GM18861 (cell line): ENCODE measurements around the gene LUC7L.
"Not testable (repeated sequence)": the region's sequence is repeated elsewhere in the genome, so short reads cannot be mapped to it uniquely, and the experiment has no call there.

Experiments used
- ATAC-seq: cut with Tn5 transposase; IDR thresholded peaks from one replicate; pipeline ENCODE4 v1.9.1; 2021; ENCODE audit not compliant: unreplicated experiment

The LUC7L gene

GRCh38 chr16:180681-181564, 48.3 kb downstream of the LUC7L start:
- no peak for ATAC-seq

DNA sequence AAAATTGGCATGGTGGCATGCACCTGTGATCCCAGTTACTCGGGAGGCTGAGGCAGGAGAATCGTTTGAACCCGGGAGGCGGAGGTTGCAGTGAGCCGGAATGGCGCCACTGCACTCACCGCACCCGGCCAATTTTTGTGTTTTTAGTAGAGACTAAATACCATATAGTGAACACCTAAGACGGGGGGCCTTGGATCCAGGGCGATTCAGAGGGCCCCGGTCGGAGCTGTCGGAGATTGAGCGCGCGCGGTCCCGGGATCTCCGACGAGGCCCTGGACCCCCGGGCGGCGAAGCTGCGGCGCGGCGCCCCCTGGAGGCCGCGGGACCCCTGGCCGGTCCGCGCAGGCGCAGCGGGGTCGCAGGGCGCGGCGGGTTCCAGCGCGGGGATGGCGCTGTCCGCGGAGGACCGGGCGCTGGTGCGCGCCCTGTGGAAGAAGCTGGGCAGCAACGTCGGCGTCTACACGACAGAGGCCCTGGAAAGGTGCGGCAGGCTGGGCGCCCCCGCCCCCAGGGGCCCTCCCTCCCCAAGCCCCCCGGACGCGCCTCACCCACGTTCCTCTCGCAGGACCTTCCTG, 49.1 kb downstream of the LUC7L start, which contains the start of gene HBQ1:
HBQ1 (plus strand) TSS at position 359 of the 575 bp plus-strand sequence; CDS start at position 387, 28 bp downstream.
- no peak for ATAC-seq

- no peak for ATAC-seq
Observed at GRCh38 chr16:179211-180092, 49.8 kb downstream of the LUC7L start.

DNA sequence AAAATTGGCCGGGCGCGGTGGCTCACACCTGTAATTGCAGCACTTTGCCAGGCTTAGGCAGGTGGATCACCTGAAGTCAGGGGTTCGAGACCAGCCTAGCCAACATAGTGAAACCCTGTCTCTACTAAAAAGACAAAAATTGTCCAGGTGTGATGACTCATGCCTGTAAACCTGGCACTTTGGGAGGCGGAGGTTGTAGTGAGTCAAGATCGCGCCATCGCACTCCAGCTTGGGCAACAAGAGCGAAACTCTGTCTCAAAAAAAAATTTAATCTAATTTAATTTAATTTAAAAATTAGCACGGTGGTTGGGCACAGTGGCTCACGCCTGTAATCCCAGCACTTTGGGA, 50.6 kb downstream of the LUC7L start:
- no peak for ATAC-seq

DNA sequence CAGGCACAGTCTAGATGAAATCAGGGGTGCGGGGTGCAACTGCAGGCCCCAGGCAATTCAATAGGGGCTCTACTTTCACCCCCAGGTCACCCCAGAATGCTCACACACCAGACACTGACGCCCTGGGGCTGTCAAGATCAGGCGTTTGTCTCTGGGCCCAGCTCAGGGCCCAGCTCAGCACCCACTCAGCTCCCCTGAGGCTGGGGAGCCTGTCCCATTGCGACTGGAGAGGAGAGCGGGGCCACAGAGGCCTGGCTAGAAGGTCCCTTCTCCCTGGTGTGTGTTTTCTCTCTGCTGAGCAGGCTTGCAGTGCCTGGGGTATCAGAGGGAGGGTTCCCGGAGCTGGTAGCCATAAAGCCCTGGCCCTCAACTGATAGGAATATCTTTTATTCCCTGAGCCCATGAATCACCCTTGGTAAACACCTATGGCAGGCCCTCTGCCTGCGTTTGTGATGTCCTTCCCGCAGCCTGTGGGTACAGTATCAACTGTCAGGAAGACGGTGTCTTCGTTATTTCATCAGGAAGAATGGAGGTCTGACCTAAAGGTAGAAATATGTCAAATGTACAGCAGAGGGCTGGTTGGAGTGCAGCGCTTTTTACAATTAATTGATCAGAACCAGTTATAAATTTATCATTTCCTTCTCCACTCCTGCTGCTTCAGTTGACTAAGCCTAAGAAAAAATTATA, 51.1 kb downstream of the LUC7L start:
- ATAC-seq = no peak

- no peak for ATAC-seq
Observed at GRCh38 chr16:177394-177822, 51.8 kb downstream of the LUC7L start.

GRCh38 chr16:176477-177382, 52.5 kb downstream of the LUC7L start, which contains the start of gene HBA1:
Gene HBA1, plus strand, starts transcription at chr16:176680. Its CDS starts 37 bp downstream, at chr16:176717.
- ATAC-seq = not testable (repeated sequence)

GRCh38 chr16:176006-176405, 53.2 kb downstream of the LUC7L start:
- ATAC-seq = not testable (repeated sequence)

DNA sequence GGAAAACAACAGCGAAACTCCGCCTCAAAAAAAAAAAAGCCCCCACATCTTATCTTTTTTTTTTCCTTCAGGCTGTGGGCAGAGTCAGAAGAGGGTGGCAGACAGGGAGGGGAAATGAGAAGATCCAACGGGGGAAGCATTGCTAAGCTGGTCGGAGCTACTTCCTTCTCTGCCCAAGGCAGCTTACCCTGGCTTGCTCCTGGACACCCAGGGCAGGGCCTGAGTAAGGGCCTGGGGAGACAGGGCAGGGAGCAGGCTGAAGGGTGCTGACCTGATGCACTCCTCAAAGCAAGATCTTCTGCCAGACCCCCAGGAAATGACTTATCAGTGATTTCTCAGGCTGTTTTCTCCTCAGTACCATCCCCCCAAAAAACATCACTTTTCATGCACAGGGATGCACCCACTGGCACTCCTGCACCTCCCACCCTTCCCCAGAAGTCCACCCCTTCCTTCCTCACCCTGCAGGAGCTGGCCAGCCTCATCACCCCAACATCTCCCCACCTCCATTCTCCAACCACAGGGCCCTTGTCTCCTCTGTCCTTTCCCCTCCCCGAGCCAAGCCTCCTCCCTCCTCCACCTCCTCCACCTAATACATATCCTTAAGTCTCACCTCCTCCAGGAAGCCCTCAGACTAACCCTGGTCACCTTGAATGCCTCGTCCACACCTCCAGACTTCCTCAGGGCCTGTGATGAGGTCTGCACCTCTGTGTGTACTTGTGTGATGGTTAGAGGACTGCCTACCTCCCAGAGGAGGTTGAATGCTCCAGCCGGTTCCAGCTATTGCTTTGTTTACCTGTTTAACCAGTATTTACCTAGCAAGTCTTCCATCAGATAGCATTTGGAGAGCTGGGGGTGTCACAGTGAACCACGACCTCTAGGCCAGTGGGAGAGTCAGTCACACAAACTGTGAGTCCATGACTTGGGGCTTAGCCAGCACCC, 54.0 kb downstream of the LUC7L start:
- no peak for ATAC-seq

GRCh38 chr16:173928-174769, 55.1 kb downstream of the LUC7L start:
- ATAC-seq = not testable (repeated sequence)

- ATAC-seq = not testable (repeated sequence)
Observed at GRCh38 chr16:173211-173854, 55.9 kb downstream of the LUC7L start.

DNA sequence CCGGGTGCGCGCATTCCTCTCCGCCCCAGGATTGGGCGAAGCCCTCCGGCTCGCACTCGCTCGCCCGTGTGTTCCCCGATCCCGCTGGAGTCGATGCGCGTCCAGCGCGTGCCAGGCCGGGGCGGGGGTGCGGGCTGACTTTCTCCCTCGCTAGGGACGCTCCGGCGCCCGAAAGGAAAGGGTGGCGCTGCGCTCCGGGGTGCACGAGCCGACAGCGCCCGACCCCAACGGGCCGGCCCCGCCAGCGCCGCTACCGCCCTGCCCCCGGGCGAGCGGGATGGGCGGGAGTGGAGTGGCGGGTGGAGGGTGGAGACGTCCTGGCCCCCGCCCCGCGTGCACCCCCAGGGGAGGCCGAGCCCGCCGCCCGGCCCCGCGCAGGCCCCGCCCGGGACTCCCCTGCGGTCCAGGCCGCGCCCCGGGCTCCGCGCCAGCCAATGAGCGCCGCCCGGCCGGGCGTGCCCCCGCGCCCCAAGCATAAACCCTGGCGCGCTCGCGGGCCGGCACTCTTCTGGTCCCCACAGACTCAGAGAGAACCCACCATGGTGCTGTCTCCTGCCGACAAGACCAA, 56.8 kb downstream of the LUC7L start, which contains the start of gene HBA2:
HBA2 (plus strand) TSS at position 503 of the 568 bp plus-strand sequence; CDS start at position 540, 37 bp downstream.
- ATAC-seq = not testable (repeated sequence)

GRCh38 chr16:170788-171187, 58.5 kb downstream of the LUC7L start:
- ATAC-seq = no peak

- ATAC-seq = not testable (repeated sequence)
Observed at GRCh38 chr16:170088-170507, 59.2 kb downstream of the LUC7L start.

DNA sequence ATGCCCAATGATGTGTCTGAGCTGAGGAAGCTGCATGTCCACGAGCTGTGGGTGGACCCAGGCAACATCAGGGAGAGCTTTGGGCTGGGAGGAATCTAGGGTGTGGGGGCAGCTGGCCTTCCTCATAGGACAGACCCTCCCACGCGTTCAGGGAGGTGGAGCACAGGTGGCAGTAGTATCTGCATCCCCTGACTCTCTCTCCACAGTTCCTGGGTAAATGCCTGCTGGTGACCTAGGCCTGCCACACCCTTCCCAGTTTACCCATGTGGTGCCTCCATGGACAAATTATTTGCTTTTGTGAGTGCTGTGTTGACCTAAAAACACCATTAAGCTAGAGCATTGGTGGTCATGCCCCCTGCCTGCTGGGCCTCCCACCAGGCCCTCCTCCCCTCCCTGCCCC, 60.2 kb downstream of the LUC7L start:
- no peak for ATAC-seq

DNA sequence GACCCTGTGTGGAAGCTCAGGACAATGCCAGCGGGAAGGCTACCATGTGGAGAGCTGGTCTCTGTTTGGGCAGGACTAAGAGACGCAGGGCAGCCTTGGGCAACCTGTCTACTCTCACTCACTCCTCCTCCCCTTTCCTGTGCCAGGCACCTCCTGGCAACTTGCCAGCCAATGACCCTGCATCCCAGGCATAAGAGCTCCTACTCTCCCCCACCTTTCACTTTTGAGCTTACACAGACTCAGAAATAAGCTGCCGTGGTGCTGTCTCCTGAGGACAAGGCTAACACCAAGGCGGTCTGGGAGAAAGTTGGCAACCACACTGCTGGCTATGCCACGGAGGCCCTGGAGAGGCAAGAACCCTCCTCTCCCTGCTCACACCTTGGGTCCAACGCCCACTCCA, 60.8 kb downstream of the LUC7L start:
- no peak for ATAC-seq
